Vagina (tissue), 2 donors: ENCODE measurements around the gene ANKS1B.

Source experiments
- CTCF ChIP-seq, 3 experiments: fragments of 450-650 bp in 2 of 3; fragments of 200-600 bp in 1 of 3; sonication (generic) in 1 of 3; IDR thresholded peaks; one replicate each; pipeline ENCODE4 v1.5.1; 2017 to 2019; ENCODE audit warnings: antibody characterized with exemption in 3 of 3, mild to moderate bottlenecking in 2 of 3, moderate library complexity in 2 of 3
- POLR2A ChIP-seq, 2 donors: fragments of 450-650 bp; IDR thresholded peaks; one replicate each; pipeline ENCODE4 v1.6.1; 2017; ENCODE audit warnings: antibody characterized with exemption in 2 of 2, mild to moderate bottlenecking in 2 of 2, moderate library complexity in 2 of 2
- POLR2AphosphoS5 ChIP-seq, 2 donors: sonication (generic); formaldehyde crosslinking; IDR thresholded peaks; one replicate each; pipeline ENCODE4 v1.9.0; 2017; ENCODE audit warnings: antibody characterized with exemption in 2 of 2, mild to moderate bottlenecking in 2 of 2, low read depth in 1 of 2; ENCODE audit not compliant: insufficient read depth in 1 of 2

GRCh38 chr12:98903875-98904274 lies 1080.9 kb downstream of the ANKS1B start:
- TF ChIP-seq POLR2A (IDR thresholded peaks at IDR 0.05) (no peak), CTCF (IDR thresholded peaks at IDR 0.05) (no peak), POLR2AphosphoS5 (IDR thresholded peaks at IDR 0.05; ENCODE audit: insufficient read depth in 1 of 2, low read depth in 1 of 2) (no peak)
